SH-SY5Y (cell line): ENCODE measurements around the gene SPACA6.

Experiments
- GATA2 ChIP-seq: IDR thresholded peaks from 2 replicates; pipeline ENCODE4 v1.6.1; 2011; ENCODE audit warnings: mild to moderate bottlenecking, low read depth, low read length
- GATA3 ChIP-seq: IDR thresholded peaks from 2 replicates; pipeline ENCODE4 v1.6.1; 2011; ENCODE audit warnings: low read depth, mild to moderate bottlenecking, low read length, moderate library complexity

DNA sequence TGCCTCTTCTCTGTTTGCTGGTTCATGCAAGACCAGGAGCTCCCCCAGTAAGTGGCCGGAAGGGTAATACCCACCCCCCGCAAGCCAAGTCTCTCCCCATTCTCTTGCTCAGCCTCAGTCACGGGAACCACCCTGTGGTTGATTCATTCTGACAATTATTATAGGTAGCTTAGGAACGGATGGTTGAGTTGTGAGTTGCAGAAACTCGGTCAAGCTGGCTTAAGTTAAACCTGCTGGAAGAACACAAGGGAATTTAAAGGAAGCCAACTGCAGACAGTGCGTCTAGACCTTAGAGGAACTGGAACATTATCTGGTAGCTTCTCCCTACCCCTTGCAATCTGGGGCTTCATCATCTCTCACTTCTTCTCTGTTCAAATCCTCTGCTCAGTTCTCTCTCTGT lies 49.7 kb downstream of the SPACA6 start:
- no peak for TF ChIP-seq GATA2
- no peak for TF ChIP-seq GATA3
